ENCODE results near the gene SLC24A4.

The SLC24A4 gene

DNA sequence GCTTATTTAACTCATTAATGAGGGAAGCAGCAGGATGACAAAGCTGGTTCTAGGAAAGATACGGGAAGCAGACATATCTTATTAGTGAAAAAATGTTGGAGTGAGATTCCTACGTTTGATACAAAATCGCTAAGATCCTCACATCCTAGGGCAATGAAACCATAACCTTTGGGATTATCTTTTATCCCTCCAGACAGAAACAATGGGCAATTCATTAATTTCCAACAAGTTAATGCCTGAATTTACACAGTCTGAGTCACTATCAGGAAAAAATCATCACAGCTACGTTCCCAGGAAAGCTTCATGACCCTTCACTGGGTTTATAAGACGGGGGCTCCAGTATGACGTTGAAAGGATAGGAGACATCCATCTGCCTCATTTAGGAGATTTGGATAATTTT lies 45.0 kb downstream of the SLC24A4 start:
- no peak for DNase-seq (ENCODE audit: low spot score)

DNA sequence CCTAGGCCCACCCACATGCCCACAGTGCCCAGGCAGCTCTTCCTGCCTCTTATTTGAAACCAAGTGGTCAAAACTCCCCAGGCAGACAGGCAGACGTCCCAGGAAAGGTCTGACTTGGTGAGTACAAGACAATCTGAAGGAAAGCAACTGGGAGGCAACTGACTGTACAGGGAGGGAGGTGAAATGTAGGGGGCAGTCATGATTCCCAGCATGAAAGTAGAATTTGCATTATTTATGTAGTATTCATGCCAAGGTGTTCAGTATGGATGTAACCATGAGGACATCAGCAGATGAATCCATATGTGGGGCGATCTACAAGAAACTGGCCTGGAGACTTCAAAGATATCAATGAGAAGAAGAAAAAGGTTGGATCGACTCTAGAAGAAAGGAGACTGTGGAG lies 46.1 kb downstream of the SLC24A4 start:
- no peak for DNase-seq (ENCODE audit: low spot score)

DNA sequence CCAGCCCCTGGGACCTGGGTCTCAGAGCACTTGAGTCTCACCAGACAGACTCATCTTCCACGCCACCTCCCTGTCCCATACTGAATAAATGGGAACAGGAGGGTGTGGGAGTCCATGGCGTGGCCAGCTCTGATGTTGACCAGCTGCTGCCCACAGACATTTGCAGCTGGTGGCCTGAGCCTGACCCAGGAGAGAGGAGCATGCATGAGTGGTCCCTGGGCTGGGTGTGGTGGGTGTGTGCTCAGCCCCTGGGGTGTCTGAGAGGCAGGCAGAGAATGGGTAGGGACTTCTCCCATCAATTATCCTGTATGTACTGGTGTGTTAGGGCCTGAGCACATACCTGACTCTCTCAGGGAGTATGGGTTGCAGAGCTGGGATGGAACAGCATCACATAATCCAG lies 49.3 kb downstream of the SLC24A4 start:
- no peak for DNase-seq (ENCODE audit: low spot score)

DNA sequence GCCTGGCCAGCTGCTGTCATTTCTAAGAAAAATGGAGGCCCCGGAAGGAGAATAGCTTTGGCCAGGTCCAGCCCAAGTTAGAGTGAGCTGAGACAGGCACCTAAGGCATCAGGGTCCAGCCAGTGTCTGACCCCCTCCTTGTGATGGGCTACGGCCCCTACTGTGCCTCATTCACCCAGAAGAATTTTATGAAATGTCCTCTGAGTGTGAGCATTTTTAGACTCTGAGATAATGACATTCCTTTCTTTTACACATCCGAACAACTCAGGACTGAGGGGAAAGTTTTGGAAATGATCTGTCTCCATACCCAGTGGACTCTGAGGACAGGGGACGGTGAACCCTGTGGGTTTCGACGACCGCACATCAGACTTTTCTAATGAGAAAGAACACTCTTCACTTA lies 50.4 kb downstream of the SLC24A4 start:
- DNase-seq (ENCODE audit: low spot score): no peak

DNA sequence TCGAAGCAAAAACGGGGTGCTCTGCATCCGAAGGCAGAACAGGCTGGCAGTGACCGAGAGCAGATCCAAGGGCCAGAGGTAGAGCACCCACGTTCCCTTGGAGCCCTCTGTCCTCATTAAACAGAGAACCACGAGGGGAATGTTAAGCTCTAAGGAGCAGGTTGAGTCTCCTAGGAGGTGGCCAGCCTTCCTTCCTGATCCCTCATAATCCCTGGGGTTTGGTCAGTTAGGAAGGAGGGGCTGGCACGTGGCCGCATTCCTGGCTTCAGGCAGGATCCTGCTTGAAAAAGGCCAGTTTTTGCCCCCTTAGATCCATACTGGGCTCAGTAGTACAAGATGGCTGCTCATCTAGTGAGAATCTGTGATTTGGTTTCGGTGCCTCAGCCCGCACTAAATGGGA lies 57.2 kb downstream of the SLC24A4 start:
- no peak for DNase-seq (ENCODE audit: low spot score)

DNA sequence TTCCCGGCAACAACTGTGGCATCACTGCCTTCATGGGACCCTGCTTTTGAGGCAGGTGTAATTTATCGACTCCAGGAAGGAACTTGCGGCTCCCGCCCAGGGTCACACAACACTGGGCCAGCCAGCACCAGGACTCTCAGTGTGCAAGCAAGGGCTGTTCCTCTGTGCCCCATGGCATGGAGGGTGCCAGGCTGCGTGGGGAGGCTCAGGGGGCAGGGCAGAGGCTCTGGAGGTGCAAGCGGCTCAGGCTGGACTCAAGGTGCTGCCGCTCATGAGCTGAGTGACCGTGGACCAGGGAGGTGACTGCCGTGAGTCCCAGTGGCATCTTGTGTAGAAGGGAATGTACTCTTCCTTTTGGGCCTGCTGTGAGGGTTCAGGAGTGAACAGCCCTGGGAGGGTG lies 57.6 kb downstream of the SLC24A4 start:
- no peak for DNase-seq (ENCODE audit: low spot score)

DNA sequence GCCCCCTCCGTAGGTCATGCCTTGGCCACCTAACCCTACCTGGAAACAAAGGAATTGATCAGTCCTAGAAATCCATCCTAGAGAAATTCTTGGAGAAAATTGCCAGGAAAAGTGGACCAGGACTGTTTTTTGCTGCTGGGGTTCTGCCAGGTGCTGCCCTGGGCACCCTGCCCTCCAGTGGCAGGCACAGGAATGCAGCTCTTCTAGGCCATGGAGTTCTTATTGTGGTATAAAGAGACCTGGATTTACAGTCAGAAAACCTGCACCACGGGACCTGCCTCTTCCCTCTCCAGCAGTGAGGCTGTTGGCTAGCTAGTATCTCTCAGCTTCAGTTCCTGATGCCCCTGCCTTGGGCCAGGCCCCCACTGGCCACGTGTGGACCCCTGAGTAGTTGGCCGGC lies 59.7 kb downstream of the SLC24A4 start:
- peak; percentile 19 for DNase-seq (ENCODE audit: low spot score)

DNA sequence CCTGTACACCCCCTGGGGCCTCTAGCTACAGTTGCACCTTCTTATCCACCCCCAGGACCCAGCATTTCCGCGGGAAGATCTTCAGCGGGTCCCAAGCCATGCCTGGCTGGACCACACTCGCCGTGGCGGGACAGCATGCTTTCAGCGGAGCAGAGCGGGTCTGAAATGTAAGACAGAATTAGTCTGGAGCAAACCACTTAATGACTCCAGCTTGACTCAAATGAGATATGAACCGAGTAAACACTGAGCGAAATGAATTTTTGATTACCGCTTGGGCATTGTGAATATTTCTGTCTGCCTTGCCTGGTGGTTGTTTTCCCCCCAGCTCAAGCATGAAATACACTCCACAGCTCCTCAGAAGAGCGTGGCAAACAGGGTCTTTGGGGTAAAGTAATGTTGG lies 60.8 kb downstream of the SLC24A4 start:
- no peak for DNase-seq (ENCODE audit: low spot score)

DNA sequence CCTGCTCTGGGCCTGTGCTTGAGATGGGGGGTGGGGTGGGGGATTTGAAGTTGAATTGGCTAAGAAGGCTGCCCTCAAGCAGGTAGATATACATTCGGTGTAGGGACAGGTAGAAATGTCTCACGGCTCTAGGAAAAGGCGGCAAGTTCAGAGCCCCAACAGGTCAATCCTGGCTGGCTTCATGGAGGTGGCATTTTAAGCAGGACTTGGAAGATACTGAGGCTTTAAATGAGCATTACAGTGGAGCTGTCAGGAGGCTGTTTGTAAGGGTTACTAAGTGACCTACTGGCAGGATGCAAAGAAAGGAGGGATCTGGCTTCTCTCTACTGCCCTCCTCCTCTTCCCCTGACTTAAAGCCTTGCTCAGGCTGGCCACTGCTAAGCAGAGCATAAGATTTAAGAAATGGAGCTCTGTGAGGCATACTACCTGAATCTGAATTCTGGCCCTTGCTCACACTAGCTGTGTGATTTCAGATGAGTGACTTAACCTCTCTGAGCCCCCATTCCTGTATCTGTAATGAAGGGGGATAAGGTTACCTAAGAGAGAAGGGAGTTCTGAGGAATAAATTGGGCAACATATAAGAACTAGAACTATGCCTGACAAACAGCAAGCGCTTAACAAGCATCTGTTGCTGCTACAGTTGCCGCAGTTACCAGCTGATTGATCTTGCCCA lies 61.6 kb downstream of the SLC24A4 start:
- DNase-seq (ENCODE audit: low spot score): no peak

DNA sequence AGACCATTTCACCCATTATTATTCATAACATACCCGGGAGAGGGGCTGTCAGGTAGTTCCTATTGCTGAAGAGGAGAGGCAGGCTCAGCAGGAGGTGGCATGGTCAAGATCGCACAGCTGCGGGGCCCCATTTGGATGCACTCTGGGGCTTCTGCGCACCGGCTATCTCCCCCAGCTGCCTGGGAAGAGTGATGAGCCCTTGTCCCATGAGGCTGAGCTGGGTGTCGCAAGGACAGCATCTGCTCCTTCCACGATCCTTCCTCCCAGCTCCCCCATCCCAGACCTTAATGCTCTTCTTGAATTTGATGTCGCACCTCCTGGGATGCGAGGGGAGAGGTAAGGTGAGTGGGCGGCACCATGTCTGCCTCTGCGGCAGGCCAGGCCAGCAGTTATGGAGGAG lies 62.6 kb downstream of the SLC24A4 start:
- DNase-seq (ENCODE audit: low spot score): no peak

DNA sequence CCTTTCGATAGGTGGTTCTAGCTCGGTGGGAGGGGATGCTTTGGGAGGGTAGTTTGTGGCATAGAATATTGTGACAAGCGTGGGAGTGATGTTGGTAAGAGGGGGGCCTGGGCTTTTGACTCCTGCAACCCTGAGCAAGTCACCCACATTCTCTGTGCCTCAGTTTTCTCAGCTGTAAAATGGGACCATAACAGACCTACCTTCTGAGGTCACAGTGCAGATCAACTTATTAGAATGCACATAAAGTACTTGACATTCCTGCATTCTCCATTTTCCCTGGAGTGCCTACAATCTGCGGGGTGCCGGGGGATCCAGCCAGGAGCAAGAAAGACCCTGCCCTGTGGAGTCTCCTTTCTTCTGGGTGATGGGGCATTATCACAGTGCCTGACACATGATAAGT lies 63.2 kb downstream of the SLC24A4 start:
- DNase-seq (ENCODE audit: low spot score): no peak

DNA sequence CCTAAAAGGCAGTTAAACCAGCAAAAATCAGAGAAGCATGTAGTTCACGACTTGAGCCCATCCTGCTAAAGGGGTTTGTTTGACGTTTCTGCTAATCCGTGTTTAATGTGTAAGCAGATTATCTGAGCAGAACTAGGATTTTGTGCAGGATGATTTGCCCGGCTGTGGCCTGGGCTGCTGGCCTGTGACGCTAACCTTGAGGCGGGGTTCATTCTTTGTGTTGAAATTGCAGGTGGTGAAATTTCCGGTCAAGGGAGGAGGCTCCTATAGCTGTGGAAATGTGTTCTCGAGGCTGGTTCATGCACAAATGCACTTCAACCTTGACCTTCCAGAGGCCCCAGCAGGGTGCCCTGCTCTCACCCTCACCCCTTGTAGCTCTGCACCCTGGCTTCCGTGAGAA lies 63.7 kb downstream of the SLC24A4 start:
- no peak for DNase-seq (ENCODE audit: low spot score)

DNA sequence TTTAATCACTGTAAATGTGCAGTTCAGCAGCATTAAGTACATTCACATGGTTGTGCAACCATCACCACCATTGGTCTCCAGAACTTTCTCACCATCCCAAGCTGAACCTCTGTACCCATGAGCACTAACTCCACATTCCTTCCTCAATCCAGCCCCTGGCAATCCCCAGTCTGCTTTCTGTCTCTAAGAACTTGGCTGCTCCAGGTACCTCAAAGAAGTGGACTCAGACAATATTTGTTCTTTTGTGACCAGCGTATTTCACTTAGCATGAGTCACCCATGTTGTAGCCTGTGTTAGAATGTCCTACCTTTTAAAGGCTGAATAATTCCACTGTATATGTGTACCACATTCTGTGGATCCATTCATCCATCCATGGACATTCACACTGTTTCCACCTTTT lies 64.6 kb downstream of the SLC24A4 start:
- no peak for DNase-seq (ENCODE audit: low spot score)

DNA sequence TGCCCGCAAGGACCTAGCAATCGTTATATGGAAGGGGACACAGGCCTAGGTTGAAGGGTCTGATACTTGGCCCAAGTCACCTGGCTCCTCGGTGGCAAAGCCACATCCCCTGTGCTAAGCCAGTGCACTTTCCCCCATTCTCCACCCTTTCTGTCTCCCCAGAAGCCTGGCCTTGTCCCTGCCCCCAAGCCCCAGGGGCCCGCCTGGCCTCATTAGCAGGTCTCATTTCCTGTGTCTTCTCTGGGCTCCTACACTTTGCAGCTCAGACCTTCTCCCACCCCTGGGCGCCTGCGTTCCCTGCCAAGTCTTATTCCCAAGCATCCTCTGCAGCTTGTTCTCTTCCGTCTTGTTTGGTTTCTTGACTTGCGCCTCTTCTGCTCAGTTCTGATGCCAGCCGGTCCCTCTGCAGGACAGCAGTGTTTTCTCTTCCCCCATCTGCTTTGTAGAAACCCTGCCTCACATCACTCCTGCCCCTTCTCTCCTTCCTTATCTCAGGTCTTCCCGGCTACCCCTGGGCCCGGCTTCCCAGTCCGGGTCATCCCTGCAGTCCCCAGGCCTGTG lies 66.7 kb downstream of the SLC24A4 start:
- no peak for DNase-seq (ENCODE audit: low spot score)

DNA sequence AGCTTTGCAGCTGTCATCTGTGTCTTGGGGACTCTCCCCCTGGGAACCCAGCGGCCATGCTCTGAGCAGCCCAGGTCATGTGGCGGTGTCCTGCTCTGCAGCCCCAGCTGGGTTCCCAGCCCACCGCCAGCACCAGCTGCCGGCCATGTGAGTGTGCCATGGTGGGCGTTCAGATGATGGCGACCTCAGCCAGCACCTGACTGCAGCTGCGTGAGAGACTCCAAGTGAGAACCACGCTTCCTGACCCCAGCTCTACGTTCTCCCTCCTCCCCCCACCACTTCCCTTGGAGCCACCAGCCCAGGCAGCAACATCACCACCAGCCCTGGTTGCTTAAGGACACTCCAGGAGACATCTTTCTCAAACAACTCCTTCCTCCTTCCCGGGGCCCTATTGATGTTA lies 68.8 kb downstream of the SLC24A4 start:
- DNase-seq (ENCODE audit: low spot score): peak; percentile 9

DNA sequence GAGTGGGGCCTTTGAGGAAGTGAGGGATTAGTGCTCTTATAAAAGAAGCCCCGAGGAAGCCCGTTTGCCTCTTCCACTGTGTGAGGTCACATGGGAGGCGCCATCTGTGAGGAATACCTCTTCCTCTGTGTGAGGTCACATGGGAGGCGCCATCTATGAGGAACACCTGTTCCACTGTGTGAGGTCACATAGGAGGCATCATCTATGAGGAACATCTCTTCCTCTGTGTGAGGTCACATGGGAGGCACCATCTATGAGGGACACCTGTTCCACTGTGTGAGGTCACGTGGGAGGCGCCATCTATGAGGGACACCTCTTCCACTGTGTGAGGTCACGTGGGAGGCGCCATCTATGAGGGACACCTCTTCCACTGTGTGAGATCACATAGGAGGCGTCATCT lies 69.7 kb downstream of the SLC24A4 start:
- peak; percentile 9 for DNase-seq (ENCODE audit: low spot score)

DNA sequence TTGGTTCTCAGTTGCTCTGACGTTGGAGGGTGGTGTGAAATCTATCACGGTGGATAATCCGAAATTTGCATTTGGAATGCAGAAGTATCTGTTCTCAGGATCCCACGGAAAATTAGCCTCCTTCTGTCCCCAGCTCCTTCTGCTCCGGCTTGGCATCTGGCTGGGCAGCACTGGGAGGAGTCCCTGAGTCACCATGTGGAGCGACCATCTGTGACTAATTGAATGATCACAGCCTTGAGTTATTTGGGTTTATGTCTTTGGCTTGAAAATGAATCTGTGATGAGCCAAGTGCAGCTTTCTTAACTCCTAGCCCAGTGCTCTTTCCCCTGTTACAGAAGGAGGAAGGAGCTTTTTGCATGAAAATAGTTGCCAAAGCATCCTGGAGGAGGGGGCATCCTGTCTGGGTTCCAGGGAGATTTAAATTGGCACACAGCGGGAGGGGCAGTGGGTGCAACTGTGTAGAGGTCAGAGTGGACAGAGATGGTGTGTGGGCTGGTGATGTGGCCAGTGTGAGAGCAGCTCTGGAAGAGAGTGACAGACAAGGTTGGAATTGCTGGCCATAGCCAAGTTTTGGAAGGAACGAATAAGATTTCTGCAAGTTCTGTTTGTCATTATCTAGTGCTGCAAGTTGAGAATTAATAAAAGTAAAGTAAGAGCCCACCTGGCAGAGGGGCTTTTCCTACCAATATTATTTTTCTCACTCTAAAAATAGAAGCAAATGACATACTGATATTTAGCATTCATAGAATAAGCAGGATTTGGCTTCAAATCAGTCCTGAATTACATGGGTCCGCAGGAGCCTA lies 74.4 kb downstream of the SLC24A4 start:
- DNase-seq (ENCODE audit: low spot score): no peak

DNA sequence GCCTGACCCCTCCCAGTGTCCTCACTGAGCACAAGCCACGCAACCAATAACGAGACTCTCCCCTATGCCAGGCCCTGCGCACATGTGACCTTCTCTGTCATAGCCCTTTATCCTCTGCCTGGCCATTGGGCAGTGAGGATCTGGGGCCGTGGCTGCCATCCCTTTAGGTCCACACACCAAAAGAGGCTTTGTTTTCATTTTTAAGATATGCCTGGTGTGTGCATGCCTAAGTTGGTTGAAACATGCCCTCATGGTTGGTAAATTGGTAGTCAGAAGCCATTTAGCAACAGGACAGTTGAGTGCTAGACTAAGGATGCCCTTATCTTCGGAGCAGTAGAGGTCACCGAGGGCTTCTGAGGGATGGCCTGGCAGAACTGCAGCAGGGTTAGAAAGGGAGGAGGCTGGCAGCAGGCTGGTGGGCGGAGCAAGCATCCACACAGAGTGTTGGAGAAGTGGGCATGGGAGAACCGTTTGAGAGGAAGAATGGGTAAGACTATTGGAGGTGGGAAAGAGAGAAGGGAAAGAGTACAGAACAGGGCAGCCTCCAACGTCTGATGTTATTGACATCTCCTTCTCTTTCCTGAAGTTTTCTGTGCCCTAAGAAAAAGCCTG lies 75.1 kb downstream of the SLC24A4 start:
- no peak for DNase-seq (ENCODE audit: low spot score)

DNA sequence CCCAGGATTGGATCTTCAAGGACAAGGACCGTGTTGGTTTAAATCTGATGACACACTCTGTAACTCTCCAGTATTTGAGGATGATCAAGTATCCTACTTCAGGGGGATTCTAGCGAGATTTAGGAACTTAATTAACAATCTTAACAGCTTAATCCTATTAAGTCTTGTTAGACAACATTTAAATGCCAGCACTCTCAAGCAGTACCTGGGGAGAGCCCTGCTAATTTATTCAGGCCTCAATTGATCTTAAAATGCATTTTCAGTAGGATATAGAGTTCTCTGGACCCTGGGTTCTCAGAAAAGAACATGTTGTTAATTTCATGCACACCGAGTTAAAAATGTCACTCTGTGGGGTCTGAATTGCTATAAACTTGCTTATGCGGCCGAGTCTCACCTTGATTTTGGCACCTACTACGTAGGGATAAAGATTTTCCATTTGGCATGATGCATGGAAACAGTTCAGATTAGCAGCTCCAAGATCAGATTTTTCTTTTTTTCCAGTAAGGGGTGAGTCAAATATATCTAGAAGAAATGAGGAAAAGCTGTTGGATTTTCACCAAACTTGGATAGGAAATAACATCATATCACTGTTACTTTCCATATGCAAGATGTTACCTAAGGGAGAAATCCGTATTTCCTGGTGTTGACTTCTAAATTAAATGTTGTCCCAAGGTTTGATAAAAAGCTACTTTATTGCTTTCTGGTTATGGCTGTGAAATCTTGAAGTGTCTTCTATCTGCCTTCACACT lies 76.1 kb downstream of the SLC24A4 start:
- DNase-seq (ENCODE audit: low spot score): no peak

DNA sequence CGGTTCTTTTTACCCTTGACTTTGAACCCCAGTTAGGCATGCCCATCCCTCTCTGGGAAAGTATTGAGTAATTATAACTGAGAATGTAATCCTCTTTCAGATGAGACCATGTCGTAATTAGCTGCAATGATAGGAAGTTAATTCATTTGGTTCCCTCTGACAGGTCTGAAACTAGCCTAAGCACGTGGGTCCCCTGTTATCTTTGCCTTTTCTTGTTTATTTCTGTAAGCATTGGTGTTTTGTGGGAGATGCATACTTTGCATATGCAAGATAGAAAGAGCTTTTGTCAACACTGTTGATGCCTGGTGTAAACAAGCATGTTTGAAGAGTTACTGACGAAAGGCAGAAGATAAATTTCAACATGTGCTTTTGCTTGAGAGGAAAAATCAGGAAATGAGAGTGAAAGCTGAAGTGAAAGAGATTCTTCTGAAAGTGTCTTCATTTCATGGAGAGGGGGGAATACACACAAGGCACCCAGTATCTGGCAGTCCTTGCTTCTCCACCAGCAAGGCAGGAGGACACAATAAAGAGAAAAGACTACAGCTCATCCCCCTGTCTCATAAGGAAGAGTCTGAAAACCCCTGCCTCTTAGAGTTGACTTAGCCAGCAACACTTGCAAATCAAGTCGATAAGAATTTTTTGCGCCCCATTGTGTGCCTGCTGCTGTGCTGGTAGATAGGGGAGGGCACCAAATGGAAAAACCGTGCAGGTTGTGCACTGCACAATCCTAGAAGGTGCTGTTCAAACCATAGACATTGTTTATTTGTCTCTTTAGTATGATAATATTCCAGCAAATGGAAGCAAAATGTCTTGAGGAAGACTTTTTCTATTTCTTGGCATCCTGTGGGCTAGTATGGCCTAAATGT lies 77.8 kb downstream of the SLC24A4 start:
- peak; percentile 65 for DNase-seq (ENCODE audit: low spot score)

DNA sequence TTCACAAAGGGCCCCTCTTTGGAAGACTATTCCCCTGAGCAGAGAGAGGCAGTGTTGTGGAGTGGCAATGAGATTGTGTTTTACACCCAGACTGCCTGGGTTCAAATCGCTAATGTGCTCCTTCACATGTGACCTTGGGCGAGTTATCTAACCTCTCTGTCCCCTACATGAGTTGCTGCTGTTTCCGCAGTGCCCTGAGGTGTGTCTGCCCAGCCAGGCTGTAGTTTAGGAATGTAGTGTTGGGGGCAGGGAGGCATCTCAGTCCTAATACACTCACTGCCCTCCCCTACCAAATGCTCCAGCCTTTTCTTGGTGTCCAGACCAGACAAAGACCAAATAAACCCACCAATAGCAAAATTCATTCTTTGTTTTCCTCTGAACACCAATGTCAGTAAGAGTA lies 78.6 kb downstream of the SLC24A4 start:
- no peak for DNase-seq (ENCODE audit: low spot score)
